Measurements from ENCODE around the gene AGAP1.

- TF ChIP-seq CTCF (IDR thresholded peaks at IDR 0.05) (no peak), EP300 (IDR thresholded peaks at IDR 0.05) (no peak), POLR2A (IDR thresholded peaks at IDR 0.05) (no peak)
These were observed 153.4 kb downstream of the AGAP1 start for GRCh38 chr2:235647264-235647663.
